NCI-H446 treated with DMSO at 0.1 percent for 48 hours (cell line): Measurements from ENCODE around the gene LYRM2.
A peak's percentile ranks its signal among the peaks of the same experiment; 100 is the strongest.

Experiments used
- DNase-seq: peaks from one replicate; lab custom pipeline; 2025; lab: John Stamatoyannopoulos, UW

The LYRM2 gene

DNA sequence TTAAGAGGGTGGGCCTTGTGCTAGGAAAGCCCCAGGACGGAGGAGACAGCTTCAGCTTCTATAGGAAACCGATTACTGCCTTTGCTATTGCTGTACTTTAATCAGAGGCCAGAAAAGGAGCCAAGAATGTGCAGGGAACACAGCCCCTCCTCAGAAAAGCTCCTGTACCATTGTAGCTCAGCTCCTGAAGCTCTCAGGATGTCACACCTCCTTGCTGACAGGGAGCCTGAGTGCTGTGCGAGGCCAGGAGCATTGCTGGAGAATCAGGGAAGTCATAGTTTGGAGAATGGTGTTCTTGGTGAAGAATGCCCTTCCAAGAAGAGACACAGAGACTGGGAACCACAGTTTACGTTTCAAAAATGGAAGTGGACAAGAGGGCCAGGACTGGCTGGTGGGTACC, 46.8 kb downstream of the LYRM2 start:
- DNase-seq: no peak

DNA sequence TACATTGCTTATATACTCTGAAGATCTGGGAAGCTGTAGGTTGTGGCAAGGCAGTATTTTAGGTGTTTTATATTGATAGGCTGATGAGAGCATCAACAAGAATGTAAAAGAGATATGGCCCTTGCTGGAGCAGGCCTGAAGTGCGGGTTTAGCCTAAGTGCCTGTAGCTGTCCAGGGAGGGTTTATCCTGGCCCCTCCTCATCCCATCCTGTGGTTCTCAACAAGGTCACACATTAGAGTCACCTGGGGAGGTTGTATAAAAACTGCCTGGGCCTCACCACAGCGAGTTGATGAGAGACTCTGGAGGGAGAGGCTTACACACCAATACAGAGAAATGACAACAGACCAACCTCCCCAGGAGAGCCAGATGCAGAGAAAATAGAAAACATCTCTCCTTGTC, 48.4 kb downstream of the LYRM2 start:
- no peak for DNase-seq

DNA sequence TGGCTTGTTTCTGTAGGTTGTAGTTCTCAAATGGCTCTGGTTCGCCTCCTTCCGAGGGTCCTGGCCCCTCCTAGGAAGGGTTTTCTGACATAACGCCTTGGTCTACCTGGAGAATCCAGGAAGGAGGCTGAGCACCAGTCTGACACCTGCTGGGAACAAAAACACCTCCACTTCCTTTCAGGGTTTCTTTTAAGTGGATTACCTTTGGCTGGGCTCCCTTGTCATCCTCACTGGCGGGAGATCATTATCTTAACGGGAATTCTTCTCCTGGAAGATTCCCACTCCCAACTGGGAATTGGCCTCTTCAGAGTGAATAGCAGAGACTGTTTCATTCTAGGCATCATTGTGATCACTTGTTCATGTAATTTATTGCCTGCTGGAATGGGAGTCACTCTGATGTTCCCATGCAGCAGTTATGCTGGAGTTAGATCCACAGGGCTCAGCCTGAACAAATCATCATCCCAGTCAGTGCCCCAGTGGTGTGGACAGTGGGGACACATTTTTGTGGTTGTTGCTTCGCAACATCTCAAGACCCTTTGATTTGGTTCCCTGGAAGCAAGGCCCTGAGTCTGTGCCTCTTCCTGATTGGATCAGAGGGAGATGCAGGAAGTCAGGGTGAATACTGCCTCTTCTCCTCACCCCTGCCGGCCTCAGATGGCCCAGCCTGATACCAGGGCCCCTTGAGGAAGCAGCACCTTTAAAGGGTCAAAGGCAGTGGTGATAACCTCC, 49.1 kb downstream of the LYRM2 start:
- no peak for DNase-seq

DNA sequence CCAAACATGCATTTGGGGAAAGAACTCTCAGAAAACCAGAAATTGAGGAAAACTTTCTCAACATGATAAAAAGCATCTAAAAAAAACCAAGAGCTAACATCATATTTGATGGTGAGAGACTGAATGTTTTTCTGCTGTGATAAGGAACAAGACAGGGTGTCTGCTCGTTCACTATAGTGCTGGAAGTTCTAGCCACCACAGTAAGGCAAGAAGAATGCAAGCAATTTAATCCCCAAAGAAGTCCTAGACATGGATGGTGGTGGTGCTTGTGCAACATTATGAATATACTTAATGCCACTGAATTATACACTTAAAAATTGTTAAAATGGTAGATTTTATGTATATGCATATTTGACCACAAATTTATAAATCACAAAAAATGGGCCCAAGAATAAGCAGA, 53.4 kb downstream of the LYRM2 start:
- DNase-seq: no peak

DNA sequence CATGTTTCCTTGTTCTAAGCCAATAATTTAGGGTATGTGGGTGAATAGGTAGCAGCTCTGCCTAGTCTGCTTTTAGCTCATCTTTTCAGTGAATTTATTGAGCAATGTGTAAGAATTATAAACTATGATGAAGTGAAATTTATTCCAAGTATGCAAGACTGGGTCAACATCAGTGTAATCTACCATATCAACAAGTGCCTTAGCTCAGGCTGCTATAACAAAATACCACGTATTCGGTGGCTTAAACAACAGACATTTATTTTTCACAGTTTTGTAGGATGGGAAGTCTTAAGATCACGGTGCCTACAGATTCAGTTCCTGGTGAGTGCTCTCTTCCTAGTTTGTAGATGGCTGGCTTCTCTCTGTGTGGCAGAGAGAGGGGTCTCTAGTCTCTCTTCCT, 54.0 kb downstream of the LYRM2 start:
- no peak for DNase-seq

DNA sequence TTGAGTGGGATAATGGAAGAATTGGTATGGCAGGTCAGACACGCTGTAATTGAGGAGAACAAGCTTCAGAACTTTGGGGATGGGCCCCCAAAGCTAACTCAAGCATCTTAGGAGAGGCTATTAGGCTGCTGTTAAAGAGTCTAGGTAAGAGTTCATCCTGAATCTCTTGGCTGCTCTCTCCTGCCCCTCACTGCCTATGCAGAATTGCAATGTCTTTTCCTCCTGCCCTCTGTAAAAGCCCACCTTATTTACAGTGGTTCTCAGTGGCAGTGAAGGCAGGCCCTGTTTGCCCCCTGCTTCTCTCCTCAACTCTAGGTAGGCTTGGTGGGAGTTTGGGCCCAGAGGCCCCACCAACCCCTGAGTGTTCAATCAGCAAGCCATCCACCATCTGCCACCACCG, 55.0 kb downstream of the LYRM2 start:
- DNase-seq: no peak

DNA sequence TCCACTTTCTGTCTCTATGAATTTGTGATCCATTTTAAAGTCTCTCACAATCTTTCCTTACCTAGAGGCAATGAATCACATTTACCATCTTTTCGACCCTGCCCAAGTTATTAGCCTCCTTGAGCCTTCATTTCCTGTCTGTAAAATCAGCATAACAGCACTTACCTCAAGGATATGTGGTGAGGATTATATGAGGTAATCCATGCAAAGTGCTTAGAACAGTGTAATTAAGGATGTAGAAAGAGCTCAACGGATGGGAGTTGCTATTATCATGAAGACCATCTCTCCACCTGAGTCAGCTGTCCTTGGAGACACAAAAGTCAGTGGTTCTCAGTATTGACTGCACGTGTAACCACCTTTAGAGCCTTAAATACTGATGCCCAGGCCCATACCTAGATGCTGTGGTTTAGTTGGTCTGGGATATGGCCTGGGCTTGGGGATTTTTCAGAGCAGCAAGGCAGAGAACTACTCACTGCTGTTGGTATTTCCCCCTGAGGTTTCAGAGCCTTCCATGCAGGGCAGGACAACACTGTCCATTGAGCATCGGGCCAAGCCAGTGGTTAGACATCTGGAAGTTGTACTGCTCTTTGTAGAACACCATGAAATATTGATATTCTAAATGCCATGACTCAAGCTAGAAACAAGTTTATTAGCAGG, 55.8 kb downstream of the LYRM2 start:
- DNase-seq: no peak

DNA sequence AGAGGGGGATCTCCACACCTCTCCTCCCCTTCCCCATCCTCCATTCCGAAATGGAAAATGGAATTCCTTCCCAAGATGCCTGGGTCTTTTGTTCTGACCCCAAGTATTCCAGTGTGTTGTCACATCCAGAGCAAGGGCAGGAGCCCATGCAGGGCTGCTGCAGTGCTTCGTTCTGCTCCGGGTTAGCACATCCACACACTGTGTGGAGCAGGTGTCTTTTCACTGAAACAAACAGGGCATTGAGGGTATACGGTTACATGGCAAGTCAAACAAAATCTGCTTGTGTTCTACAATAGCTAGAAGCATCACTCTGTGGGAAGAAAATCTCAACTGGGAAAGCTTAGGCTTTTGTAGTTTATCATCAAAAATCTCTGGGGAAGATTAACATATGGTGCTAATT, 56.9 kb downstream of the LYRM2 start:
- no peak for DNase-seq

DNA sequence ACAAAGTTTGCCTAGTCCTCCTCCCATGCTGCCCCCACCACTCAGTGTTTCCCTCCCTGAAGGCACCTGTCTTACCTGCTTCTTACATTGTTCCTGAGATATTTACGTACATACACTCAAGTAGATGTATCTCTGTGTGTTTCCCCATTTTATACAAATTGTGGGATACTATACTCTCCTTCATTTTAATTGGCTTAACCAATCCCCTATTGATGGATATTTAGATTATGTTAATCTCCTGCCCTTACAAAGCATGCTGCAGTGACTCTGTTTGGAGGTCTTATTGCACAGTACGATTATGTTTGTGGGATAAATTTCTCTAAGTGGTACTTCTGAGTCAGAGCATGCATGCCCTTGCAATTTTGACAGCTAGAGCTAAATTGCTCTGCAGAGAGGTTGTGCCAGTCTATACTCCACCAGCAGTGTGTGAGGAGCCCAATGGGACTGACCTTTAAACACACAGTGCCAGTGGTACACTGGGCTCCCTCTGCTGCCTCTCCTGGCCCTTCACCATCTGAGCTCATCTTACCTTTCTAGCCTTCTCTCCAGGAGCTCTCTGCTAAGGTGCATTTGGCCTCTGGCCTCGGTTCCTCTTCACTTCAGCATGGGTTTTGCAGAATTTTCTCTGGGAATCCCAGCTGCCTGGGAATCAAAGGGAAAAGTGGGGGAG, 57.4 kb downstream of the LYRM2 start:
- no peak for DNase-seq

DNA sequence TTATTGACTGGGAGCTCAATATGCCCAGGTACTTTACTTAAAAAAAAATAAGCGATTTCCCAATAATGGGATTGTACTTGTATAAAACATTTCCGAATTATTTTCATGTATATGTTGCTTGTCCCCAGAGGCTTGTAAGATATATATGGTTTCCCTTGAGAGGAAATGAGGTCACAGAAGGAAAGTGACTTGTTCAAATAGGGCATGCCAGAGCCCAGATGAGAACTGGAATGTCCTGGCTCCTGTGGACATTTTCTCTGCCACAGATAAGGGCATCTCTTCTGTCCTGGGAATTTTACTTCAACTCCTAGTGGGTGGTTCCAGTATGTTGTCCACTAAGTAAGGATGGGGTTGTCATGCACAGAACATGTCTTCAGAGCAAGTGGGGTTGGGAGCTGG, 63.0 kb downstream of the LYRM2 start:
- no peak for DNase-seq

DNA sequence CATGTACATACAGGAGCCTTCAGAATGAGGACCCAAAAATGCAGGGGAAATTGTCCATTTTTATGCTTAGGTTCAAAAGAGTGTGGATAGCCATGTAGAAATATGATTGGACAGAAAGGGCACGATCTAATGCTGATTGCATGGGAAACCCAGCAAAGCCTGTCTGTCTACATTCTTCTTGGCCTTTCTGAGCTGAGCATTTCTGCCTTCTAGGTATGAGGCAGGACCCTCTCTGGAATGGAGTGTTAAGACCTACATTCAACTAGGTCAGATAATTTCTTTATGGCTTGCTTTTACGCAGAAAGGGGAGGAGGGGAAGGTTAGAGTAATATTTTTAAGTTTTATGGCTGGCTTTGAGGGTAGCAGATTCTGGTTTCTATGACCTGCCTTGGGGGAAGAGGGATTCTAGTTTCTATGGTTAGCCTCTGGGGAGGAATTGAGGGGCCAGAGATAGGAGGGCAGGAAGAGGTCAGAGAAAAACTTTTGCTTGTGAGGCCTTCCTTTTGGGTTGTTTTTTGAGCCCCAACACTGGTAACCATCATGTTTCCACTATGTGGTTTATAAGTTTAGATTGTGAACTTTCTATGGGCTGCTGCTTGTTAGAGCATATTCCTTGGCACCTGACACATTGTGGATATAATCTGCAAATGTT, 63.5 kb downstream of the LYRM2 start:
- DNase-seq: no peak

DNA sequence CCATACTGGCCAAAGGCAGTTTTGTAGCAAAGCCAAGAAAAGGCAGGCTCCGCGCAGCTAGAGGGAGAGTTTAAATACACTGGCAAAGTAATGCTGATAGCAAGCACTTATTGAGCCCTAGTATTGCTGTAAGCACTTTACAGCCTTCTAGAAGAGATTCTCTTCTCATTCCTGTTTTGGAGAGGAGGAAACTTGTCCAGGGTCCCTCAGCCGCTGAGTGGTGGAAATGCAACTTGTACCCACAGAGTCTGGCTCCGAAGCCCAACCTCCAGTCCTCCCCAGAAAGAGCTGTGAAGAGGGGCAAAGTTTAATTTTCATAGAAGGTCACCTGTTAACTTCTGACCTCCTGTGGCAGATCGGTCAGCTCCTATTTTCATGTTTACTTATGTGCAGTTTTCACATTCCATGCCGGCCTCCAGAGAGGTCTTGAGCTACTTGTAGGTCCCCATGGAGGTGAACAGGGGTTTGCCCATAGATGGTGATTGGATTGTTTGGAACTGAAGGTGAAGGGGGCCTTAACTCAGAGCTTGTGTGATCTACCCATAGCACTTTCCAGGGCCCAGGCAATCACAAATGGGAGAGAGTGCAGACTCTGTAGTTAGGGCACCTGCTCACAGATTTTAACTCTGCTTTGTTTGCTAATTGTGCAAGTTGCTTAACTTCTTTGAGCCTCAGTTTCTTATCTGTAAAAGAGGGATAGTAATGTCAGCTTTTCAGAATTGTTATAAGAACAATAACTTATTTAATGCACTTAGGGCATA, 70.7 kb downstream of the LYRM2 start:
- no peak for DNase-seq

DNA sequence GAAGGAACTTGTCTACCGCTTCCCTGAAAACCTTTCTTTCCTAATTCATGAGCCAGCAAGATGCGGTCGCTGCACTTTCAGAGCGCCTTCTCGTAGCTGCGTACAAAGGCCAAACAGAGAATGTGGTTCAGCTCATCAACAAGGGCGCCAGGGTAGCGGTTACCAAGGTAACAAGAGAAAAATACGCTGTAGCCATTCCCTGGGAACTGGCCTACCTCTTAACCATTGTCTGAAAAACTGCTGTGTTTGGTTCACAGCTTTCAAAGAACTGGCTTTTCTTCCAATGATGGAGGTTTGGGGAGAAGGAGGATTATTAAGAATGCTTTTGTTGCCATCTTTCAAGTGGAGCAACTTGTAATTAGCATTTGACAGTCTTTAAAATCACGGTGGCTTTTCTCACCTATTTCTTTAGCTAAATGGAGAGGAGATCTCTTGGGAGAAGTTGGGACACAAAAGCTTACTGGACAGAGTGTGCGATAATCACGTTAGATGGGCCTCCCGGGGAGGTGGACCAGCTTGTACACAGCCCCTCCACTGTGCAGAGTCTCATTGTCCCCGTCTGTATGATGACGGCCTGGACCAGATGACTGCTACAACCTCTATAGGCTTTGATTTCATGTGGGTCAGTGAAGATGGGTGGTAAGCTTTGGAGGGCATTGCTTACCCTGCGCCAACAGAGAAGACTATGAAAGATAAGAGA, 71.5 kb downstream of the LYRM2 start:
- no peak for DNase-seq

DNA sequence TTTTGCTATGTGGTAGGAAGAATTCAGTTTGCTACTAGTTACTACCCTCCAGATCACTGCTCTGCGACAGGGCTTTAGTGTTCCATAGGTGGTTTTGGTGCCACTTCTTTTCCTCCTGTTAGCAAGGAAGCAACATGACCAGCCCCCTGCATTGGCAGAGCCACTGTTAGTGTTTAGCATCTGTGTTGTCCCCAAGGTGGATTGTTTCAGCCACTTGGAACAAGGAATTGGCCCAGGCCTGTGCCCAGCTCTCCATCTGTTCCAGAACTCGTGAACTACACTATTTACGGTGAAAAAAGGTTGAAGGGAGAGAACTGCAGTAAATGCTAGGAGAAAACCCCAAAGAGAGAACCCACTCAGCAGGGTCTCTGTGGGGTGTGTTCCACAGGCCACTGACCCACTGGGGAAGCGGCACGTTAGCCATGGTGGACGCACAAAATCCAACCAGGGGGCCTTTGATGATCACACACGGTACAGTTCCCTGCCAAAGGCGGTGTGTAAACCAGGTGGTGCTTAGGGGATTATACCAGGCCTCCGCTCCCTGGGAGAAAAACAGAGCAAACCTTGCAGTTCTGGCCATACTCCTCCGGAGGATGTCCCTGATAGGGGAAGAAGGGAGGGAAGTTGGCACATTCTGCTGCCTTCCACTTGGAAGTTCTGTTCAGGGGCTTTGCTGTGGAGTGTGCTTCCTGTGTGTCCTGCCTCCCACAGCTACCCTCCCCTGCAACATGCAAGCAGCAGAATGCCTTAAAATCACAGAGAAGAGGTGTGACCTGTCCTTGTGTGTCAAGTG, 72.3 kb downstream of the LYRM2 start:
- peak; percentile 22 for DNase-seq

DNA sequence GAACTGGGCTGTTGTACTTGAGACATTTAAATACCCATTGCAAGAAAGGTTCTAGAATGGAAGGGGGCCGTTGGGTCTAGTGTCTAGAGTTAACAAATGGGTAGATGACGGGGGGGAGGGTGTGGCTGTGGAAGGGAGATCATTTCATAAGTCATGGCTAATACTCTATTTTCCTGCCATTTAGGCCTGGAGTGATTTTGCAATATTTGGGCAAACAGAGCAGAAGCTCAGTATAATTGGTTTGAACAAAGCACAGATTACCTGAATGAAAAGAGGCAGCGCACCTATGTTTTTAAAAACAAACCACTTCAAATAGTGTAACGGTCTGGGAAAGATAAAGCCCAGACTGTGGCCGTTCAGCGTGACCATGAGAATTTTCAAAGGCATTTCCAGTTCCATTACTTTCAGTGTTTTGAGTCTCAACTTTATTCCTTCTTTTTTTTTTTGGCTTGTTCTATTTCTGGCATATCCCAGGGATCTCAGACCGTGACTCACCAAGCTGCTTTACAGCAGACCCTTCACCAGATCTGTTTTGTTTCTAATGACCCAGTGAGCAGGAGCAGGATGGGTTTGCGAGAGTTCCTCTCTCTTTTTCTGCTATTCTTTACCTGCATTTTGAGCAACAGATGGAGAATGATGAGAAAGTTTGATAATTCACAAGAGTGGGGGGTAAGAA, 73.7 kb downstream of the LYRM2 start:
- no peak for DNase-seq

DNA sequence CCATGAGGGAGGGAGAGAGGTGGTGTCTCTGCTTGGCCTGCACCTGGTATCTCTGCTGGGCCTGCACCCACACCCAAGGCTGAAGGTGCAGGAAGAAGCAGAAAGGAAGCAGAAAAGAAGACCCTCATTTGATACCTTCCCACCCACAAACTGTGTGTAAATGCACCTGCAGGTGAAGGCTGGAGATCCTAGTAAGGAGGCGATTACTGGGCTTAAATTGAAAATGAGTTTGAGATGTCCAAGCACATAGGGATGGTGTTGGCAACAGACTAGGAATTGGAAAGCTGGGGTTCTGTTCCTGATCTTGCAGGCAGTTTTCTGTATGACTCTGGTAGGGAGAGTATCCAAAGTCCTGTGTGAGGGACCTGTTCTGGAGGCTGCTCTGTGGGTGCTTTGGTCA, 74.7 kb downstream of the LYRM2 start:
- DNase-seq: no peak

DNA sequence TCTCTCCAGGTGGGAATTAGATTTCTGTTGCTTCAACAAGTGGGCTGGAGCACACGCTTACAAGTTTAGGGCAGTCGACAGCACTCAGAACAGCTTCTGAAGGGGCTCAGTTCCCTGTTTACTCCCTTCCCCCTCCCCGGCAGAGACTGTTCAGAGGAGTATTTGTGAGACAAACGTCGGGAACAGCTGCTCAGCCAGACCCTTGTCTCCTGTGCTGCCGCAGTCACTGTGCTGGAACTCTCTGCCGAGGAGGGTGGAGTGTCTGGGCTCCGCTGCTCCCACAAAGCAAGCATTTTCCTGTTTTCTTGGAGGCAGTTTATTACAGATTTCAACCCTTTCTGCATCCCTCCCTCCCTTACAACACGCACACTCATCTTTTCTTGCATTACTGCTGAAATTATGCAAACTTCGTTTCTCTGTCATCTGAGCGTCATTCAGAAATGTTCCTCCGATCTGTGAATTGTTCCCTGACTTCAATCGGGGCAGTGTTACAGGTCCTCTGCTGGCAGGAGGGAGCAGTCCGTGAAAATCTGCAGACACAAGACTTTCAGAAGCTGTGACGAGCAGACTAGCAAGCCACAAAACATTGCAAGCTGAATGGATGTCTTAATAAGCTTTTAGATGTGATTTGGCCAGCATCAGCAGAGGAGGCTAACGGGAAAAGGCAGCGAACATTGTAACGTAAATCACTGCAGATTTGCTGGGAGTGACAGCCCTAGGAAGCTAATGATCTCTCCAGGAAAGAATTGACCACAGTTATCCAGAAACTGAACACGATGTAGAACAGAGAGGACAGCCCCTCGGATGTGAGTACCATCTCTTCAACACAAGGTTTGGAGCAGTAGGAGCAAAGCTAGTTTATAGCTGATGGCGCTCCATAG, 76.2 kb downstream of the LYRM2 start:
- DNase-seq: no peak

DNA sequence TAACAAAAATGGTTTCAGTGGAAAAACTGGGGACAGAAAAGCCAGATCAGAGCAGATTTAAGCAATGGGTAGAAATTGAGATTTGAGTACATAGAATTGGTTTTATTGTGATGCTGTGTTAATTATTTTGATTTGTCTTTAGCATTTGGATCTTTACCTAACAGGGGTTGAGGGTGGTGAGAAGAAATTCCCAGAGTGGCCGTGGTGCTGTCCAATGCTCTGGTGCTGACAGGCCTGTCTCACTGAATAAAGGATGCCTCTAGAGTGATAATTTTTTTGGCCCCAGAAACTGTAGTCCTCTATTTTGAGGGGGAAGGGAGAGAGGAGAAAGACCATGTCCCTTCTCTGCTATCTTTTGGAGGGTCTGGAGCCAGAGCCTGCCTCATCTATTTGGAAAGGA, 79.1 kb downstream of the LYRM2 start:
- DNase-seq: no peak

DNA sequence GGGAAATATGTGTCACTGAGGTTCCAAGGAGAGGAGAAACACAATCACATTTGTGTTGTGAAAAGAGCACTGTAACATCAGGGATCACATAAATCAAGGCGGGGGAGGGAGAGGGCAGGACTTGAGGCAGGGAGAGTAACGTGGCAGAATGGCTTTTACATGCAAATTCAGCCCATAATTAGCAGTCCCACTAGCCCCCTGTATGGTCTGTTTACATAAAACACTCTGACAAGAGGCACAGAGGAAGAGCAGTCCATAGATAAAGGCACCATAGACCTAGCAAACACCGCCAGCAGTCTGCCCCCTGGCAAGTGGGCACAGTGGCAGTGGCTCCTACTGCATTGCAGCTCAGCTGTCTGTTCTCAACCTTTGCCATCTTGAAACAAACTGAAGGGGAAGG, 82.7 kb downstream of the LYRM2 start:
- DNase-seq: no peak
